Measurements from ENCODE around the gene ABCG4. TPM values are rescaled to one million over a fixed set of nuclear protein-coding genes. Genes with fewer than 3 reads are reported as not detected.
A peak's percentile ranks its signal among the peaks of the same experiment; 100 is the strongest.
"Not testable (repeated sequence)": the region's sequence is repeated elsewhere in the genome, so short reads cannot be mapped to it uniquely, and the experiment has no call there.

Gene ABCG4
- total RNA-seq, 2 experiments from 2014 or later: not detected

DNA sequence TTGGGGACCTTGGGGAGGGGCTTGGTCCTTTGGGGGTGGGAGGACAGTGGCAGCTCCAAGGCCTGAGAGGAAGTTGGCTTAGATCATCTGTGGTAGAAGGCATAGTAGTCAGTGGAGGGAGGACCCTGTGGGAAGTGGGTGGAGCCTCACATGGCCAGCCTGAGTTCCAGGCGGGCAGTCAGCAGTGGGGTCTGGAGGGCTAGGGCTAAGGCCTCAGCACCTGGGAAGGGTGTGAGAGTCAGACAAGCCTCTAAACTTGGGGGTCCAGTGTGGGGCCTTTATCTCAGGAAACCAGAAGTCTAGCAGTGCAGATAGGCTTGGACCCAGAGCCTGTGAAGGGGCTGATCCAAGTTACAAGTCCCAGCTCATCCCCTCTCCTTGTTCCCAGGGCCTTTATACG, 23.7 kb downstream of the ABCG4 start:
- intact Hi-C loops (cut with micrococcal nuclease): no loop called here
- Mint-ChIP-seq H3K36me3 (no peaks in the 10 kb centered on the region), H3K27ac (no peak overlapping the region), H3K4me1 (ENCODE audit: low read depth) (peaks cover 19% of the 10 kb centered on the region), H3K27me3 (no peaks in the 10 kb centered on the region), H3K4me3 (no peak overlapping the region), H3K9me3 (no peaks in the 10 kb centered on the region)
- POLR2A ChIA-PET: no interaction called here
- DNase-seq: no peak
- CTCF ChIA-PET: interaction anchor here (1.3 kb wide), 1 partner anchor 110 kb away, joined by 5 read pairs; no protein-coding TSS in a partner anchor

DNA sequence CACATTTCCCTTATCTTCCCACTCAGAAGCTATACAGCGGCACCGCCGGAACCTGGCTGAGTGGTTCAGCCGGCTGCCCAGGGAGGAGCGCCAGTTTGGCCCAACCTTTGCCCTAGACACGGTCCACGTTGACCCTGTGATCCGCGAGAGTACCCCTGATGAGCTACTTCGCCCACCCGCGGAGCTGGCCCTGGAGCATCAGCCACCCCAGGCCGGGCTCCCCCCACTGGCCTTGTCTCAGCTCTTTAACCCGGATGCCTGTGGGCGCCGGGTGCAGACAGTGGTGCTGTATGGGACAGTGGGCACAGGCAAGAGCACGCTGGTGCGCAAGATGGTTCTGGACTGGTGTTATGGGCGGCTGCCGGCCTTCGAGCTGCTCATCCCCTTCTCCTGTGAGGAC, 24.6 kb downstream of the ABCG4 start:
- H3K4me3 Mint-ChIP-seq: no peak overlapping the region
- no peaks in the 10 kb centered on the region for H3K36me3 Mint-ChIP-seq
- ChIA-PET POLR2A (no interaction called here), CTCF (no interaction called here)
- H3K27me3 Mint-ChIP-seq: no peaks in the 10 kb centered on the region
- intact Hi-C loops (cut with micrococcal nuclease): no loop called here
- DNase-seq: no peak
- H3K9me3 Mint-ChIP-seq: no peaks in the 10 kb centered on the region
- H3K27ac Mint-ChIP-seq: no peak overlapping the region
- H3K4me1 Mint-ChIP-seq (ENCODE audit: low read depth): peaks cover 19% of the 10 kb centered on the region

DNA sequence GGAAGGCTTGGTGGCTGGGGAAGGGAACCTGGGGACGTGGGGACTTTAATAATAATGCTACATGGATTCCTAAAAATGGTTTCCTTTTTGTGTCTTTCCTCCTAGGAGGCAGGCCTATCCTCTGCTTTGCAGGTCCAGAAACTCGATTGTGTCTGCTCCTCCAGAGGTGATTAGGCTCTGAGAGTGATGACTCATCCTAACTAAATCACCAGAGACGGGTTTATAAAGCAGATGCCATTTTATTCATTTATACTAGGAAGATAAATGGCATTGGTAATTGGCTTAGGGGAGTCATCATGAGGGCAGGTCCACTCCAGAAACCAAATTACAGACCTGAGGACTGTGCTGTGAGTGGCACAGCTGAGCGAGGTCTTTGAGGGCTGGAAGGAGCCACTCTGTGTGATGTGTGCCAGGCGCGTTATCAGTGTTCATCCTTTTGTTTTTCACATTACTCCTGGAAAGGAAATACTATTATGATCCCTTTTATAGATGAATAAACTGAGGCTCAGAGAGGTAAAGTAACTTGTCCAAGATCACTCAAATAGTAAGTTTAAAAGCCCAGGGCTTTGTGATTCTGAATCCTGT, 26.7 kb downstream of the ABCG4 start:
- H3K9me3 Mint-ChIP-seq: no peaks in the 10 kb centered on the region
- H3K27me3 Mint-ChIP-seq: no peaks in the 10 kb centered on the region
- no peaks in the 10 kb centered on the region for H3K36me3 Mint-ChIP-seq
- POLR2A ChIA-PET: no interaction called here
- H3K27ac Mint-ChIP-seq: no peak overlapping the region
- H3K4me1 Mint-ChIP-seq (ENCODE audit: low read depth): peaks cover 12% of the 10 kb centered on the region
- DNase-seq: no peak
- CTCF ChIA-PET: interaction anchor here (0.9 kb wide), 1 partner anchor 21 kb away, joined by 5 read pairs; no protein-coding TSS in a partner anchor
- no peak overlapping the region for H3K4me3 Mint-ChIP-seq
- intact Hi-C loops (cut with micrococcal nuclease): no loop called here

DNA sequence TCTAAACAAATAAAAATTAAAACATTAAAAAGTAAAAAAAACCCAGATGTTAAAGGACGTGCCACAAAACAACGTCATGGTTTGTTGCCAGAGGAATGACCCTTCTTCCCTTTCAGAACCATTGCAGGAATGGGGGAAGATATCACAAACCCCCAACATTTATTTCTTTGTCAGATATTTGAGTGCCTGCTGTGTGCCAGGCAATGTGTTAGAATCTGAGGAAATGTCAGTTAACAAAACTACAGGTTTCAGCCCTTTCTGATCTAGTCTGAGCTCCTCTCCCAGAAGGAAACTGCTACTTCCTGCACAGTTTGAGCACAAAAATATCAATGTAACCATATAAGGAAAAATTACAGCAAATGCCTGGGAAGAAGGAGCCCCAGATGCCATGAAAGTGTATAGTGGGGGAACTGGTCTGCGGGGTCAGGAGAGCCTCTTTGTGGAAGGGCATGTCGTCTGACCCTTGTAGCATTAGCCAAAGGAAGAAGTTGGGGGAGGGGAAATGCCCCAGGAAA, 29.4 kb downstream of the ABCG4 start:
- CTCF ChIA-PET: interaction anchor here (1.2 to 1.7 kb wide), 2 partner anchors 9 to 28 kb away, joined by 3 to 4 read pairs; partner anchors contain the start of genes CBL and NLRX1
- no peak overlapping the region for H3K27ac Mint-ChIP-seq
- H3K27me3 Mint-ChIP-seq: no peaks in the 10 kb centered on the region

DNA sequence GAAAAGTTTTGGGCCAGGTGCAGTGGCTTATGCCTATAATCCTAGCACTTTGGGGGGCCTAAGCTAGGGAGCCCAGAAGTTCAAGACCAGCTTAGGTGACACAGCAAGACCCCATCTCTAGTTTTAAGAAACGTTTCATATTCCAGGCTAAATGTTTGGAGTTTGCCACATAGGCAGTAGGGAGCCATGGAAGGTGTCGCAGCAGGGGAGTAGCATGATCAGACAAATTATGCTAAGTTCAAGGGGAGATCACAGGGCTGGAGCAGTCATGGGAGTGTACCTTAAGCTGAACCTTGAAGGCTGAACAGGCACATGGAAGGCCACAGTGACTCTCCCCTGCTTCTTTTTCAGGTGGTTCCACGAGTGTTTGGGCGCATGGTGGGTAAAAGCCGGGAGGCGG, 30.5 kb downstream of the ABCG4 start:
- Mint-ChIP-seq H3K36me3 (no peaks in the 10 kb centered on the region), H3K9me3 (no peaks in the 10 kb centered on the region), H3K4me1 (ENCODE audit: low read depth) (peaks cover 13% of the 10 kb centered on the region), H3K27ac (no peak overlapping the region), H3K27me3 (no peaks in the 10 kb centered on the region), H3K4me3 (no peak overlapping the region)
- POLR2A ChIA-PET: no interaction called here
- DNase-seq: no peak
- CTCF ChIA-PET: interaction anchor here (0.8 to 1.7 kb wide), 3 partner anchors 11 to 26 kb away, joined by 3 to 4 read pairs (median 4); partner anchors contain the start of gene NLRX1
- intact Hi-C loops (cut with micrococcal nuclease): no loop called here

More for the DNA sequence above, 29.4 kb downstream of the ABCG4 start:
- no peak for DNase-seq
- H3K9me3 Mint-ChIP-seq: no peaks in the 10 kb centered on the region
- H3K4me3 Mint-ChIP-seq: no peak overlapping the region
- H3K4me1 Mint-ChIP-seq (ENCODE audit: low read depth): peaks cover 12% of the 10 kb centered on the region
- H3K36me3 Mint-ChIP-seq: no peaks in the 10 kb centered on the region
- POLR2A ChIA-PET: no interaction called here
- intact Hi-C loops (cut with micrococcal nuclease): no loop called here

DNA sequence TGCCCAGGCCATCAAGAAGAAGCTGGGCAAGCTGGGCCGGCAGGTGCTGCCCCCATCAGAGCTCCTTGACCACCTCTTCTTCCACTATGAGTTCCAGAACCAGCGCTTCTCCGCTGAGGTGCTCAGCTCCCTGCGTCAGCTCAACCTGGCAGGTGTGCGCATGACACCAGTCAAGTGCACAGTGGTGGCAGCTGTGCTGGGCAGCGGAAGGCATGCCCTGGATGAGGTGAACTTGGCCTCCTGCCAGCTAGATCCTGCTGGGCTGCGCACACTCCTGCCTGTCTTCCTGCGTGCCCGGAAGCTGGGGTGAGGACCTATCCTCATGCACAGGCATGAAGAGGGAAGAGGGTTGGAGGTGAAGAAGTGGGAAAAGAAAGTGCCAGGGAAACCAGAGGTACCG, 31.1 kb downstream of the ABCG4 start:
- Mint-ChIP-seq H3K27me3 (no peaks in the 10 kb centered on the region), H3K4me3 (no peak overlapping the region), H3K9me3 (no peaks in the 10 kb centered on the region), H3K4me1 (ENCODE audit: low read depth) (peaks cover 18% of the 10 kb centered on the region), H3K27ac (no peak overlapping the region), H3K36me3 (no peaks in the 10 kb centered on the region)
- intact Hi-C loops (cut with micrococcal nuclease): no loop called here
- ChIA-PET CTCF (interaction anchor here (0.7 to 1.7 kb wide), 4 partner anchors 11 to 25 kb away, joined by 3 to 4 read pairs (median 4); partner anchors contain the start of gene NLRX1), POLR2A (no interaction called here)
- no peak for DNase-seq

DNA sequence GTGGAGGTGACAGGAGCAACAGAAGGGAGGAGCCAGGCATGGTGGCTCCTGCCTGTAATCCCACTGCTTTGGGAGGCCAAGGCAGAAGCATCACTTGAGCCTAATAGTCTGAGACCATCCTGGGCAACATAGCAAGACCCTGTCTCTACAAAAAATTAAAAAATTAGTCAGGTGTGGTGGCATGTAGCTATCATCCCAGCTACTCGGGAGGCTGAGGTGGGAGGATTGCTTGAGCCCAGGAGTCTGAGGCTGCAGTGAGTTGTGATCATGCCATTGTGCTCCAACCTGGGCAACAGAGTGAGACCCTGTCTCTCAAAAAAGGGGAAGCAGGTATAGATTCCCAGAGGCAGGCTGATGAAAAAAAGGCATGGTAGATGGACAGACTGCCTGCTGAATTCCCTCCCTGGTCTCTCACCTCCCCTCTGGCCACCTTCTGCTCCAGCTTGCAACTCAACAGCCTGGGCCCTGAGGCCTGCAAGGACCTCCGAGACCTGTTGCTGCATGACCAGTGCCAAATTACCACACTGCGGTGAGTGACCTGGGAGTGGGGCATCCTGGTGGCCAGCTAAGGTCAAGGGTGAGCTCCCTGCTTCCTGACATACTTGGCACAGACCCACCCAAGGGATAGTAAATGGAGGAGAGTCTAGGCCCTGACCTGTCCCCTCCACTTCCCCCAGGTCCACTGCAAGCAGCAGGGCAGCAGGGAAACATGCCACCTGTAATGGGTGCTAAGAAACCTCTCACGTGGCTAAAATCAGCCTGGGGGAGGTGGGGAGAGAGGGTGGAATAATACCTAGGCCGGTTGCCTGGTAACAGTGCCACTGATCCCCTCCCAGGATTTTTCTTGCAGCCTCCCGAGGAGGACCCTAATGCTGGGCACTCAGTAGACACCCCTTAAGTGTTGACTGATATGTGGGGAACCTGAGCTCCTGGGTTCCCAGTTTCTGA, 32.2 kb downstream of the ABCG4 start:
- CTCF ChIA-PET: interaction anchor here (0.6 to 2.2 kb wide), 4 partner anchors 12 to 25 kb away, joined by 3 to 8 read pairs (median 4); partner anchors contain the start of gene CBL
- intact Hi-C loops (cut with micrococcal nuclease): no loop called here
- POLR2A ChIA-PET: no interaction called here

DNA sequence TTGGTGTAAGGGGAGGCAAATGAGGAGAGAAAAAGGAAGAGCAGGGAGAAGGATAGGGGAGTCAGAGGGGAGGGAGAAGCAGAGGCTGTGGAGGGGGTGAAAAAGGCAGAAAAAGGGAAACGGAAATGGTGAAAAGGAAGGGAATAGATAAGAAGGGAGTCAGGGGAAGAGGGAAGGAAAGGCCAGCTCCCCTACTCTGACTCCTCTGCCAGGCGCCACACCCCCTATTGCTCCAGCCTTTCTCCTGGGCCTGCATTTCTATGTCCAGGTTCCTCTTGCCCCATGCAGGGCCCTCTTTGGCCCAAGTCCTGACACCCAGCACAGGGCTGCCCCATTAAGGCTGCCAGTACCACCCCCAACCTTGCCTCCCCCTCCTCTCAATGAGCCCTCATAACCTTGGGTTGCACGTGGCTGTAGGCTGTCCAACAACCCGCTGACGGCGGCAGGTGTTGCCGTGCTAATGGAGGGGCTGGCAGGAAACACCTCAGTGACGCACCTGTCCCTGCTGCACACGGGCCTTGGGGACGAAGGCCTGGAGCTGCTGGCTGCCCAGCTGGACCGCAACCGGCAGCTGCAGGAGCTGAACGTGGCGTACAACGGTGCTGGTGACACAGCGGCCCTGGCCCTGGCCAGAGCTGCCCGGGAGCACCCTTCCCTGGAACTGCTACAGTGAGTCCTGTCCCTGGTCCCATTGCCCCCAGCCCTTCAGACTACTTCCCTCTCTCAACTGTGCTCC, 33.0 kb downstream of the ABCG4 start:
- no peak for DNase-seq
- Mint-ChIP-seq H3K27me3 (no peaks in the 10 kb centered on the region), H3K27ac (no peak overlapping the region), H3K36me3 (no peaks in the 10 kb centered on the region), H3K4me3 (no peak overlapping the region), H3K9me3 (no peaks in the 10 kb centered on the region), H3K4me1 (ENCODE audit: low read depth) (peaks cover 11% of the 10 kb centered on the region)
- intact Hi-C loops (cut with micrococcal nuclease): no loop called here
- ChIA-PET CTCF (interaction anchor here (1.2 to 2.2 kb wide), 2 partner anchors 15 to 24 kb away, joined by 3 to 8 read pairs; partner anchors contain the start of gene CBL), POLR2A (no interaction called here)

More for the DNA sequence above, 32.2 kb downstream of the ABCG4 start:
- no peak overlapping the region for H3K27ac Mint-ChIP-seq
- H3K4me1 Mint-ChIP-seq (ENCODE audit: low read depth): peaks cover 11% of the 10 kb centered on the region
- no peaks in the 10 kb centered on the region for H3K9me3 Mint-ChIP-seq
- no peak overlapping the region for H3K4me3 Mint-ChIP-seq
- no peak for DNase-seq
- no peaks in the 10 kb centered on the region for H3K36me3 Mint-ChIP-seq
- H3K27me3 Mint-ChIP-seq: no peaks in the 10 kb centered on the region

DNA sequence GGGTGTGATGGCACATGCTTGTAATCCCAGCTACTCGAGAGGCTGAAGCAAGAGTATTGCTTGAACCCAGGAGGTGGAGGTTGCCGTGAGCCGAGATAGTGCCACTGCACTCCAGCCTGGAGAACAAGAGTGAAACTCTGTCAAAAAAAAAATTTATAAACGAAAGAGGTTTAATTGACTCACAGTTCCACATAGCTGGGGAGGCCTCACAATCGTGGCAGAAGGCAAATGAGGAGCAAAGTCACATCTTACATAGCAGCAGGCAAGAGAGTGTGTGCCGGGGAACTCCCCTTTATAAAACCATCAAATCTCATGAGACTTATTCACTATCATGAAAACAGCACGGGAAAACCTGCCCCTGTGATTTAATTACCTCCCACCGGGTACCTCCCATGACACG, 35.5 kb downstream of the ABCG4 start:
- H3K9me3 Mint-ChIP-seq; H3K27me3 Mint-ChIP-seq; H3K4me3 Mint-ChIP-seq; intact Hi-C loops (cut with micrococcal nuclease); H3K4me1 Mint-ChIP-seq (ENCODE audit: low read depth); H3K27ac Mint-ChIP-seq; H3K36me3 Mint-ChIP-seq: not testable (repeated sequence)
- POLR2A ChIA-PET: interaction anchor here (0.6 kb wide), 1 partner anchor 82 kb away, joined by 3 read pairs; no protein-coding TSS in a partner anchor
- peak; percentile 44 for DNase-seq
- CTCF ChIA-PET: interaction anchor here (0.9 to 1.9 kb wide), 3 partner anchors 12 to 21 kb away, joined by 3 to 5 read pairs (median 5); partner anchors contain the start of gene CBL

DNA sequence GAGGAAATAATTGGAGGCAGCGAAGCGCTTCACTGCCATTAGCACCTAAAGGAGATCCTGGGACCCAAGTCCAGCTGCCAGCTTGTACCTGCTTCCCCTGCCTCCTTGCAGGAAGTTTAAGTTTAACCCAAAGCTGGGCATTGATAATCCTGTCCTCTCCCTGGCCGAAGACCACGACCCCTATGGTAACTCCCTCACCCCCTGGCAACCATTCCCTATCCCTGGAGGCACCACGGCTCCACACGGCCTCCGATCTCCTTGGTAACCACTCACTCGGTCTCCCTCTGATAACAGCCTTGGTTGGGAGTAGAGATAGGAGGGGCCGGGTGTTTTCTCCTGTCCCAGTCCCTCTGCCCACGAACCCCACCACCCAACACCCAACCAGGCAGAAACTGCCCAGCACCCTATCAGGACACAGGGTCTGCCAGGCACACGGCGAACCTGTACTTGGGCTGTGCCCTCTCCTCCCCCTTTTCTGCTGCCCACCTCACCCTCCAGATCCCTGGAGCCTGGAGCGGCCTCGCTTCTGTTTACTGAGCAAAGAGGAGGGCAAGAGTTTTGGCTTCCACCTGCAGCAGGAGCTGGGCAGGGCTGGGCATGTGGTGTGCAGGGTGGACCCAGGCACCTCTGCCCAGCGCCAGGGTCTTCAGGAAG, 37.3 kb downstream of the ABCG4 start:
- ChIA-PET POLR2A (no interaction called here), CTCF (no interaction called here)
- intact Hi-C loops (cut with micrococcal nuclease): no loop called here
- Mint-ChIP-seq H3K36me3 (no peaks in the 10 kb centered on the region), H3K4me1 (ENCODE audit: low read depth) (peaks cover 6% of the 10 kb centered on the region), H3K4me3 (no peak overlapping the region), H3K27ac (no peak overlapping the region), H3K27me3 (no peaks in the 10 kb centered on the region), H3K9me3 (no peaks in the 10 kb centered on the region)
- DNase-seq: no peak

DNA sequence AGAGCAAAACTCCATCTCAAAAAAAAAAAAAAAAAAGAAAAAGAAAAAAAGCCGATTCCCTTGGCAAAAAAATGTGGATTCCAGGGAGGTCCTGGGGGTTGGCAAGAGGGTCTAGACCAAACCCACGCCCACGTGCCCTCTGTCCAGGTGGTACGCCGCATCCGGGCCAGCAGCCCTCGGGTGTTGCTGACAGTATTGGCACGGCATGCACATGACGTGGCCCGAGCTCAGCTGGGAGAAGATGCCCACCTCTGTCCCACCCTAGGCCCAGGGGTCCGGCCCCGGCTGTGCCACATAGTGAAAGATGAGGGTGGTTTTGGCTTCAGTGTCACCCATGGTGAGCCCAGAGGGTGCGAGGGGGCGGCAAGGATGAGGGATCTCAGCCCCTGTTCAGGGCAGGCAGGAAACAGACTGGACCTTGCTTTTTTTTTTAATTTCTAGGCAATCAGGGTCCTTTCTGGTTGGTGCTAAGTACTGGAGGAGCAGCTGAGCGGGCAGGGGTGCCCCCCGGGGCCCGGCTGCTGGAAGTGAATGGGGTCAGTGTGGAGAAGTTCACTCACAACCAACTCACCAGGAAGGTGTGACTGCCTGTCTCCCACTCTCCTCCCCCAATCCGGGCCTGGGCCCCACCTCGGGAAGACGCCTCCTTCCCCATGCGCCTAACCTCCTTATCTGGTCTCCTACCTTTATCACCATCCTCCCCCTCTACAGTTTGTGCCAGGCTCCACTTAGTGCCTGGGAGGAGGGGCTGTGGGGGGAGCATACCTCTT, 38.5 kb downstream of the ABCG4 start:
- ChIA-PET POLR2A (no interaction called here), CTCF (no interaction called here)
- intact Hi-C loops (cut with micrococcal nuclease): no loop called here
- H3K36me3 Mint-ChIP-seq: no peaks in the 10 kb centered on the region
- DNase-seq: no peak
- H3K4me1 Mint-ChIP-seq (ENCODE audit: low read depth): peaks cover 6% of the 10 kb centered on the region
- H3K27ac Mint-ChIP-seq: no peak overlapping the region
- H3K9me3 Mint-ChIP-seq: no peaks in the 10 kb centered on the region
- H3K4me3 Mint-ChIP-seq: no peak overlapping the region
- H3K27me3 Mint-ChIP-seq: no peaks in the 10 kb centered on the region
